WTC11 (cell line): ENCODE data around the gene SUSD1. TPM values are rescaled to one million over a fixed set of nuclear protein-coding genes. Genes with fewer than 3 reads are reported as not detected.

Source experiments
- ATAC-seq: fragments of 200-7000 bp; cut with Tn5 transposase; 2 replicates; pipeline ENCODE4 v1.10.0; 2021; ENCODE audit warnings: mild to moderate bottlenecking, moderate library complexity
- CTCF ChIA-PET: fragments of 300-600 bp; sonication (Branson Sonifier 250); formaldehyde crosslinking; loops from one replicate; lab custom pipeline; 2021; ENCODE audit warnings: antibody characterized with exemption; lab: Charles Lee
- POLR2A ChIA-PET: fragments of 350-600 bp; sonication (Branson Sonifier 250); formaldehyde crosslinking; loops from one replicate; lab custom pipeline; 2021; ENCODE audit warnings: antibody characterized with exemption; lab: Charles Lee
- DNase-seq: peaks from one replicate; pipeline ENCODE4 v3.0.0; 2021; ENCODE audit warnings: low spot score
- H3K27ac Mint-ChIP-seq: 2 replicates; pipeline ENCODE4 v1.8.0; 2021; ENCODE audit warnings: mixed read lengths
- H3K27me3 Mint-ChIP-seq: 2 replicates; pipeline ENCODE4 v1.8.0; 2021; ENCODE audit warnings: low read depth, mild to moderate bottlenecking, moderate library complexity, mixed read lengths
- H3K36me3 Mint-ChIP-seq: 2 replicates; pipeline ENCODE4 v1.8.0; 2021; ENCODE audit warnings: mixed read lengths
- H3K4me1 Mint-ChIP-seq: 2 replicates; pipeline ENCODE4 v1.8.0; 2022; ENCODE audit warnings: mixed read lengths
- H3K4me3 Mint-ChIP-seq: 2 replicates; pipeline ENCODE4 v1.8.0; 2021; ENCODE audit warnings: mild to moderate bottlenecking, moderate library complexity, mixed read lengths
- H3K9me3 Mint-ChIP-seq: 2 replicates; pipeline ENCODE4 v1.8.0; 2021; ENCODE audit warnings: mixed read lengths
- CREM ChIP-seq: sonication (generic); formaldehyde crosslinking; IDR thresholded peaks from 2 replicates; pipeline ENCODE4 v1.8.1; 2022; ENCODE audit warnings: mild to moderate bottlenecking, missing genetic modification reagents, moderate library complexity
- FOXP1 ChIP-seq: sonication (generic); formaldehyde crosslinking; IDR thresholded peaks from 2 replicates; pipeline ENCODE4 v1.8.0; 2022; ENCODE audit warnings: missing genetic modification reagents, mild to moderate bottlenecking, moderate library complexity, borderline replicate concordance
- JUN ChIP-seq: sonication (generic); formaldehyde crosslinking; IDR thresholded peaks from 2 replicates; pipeline ENCODE4 v1.8.0; 2023; ENCODE audit warnings: mild to moderate bottlenecking, missing genetic modification reagents
- ZNF121 ChIP-seq: sonication (generic); formaldehyde crosslinking; IDR thresholded peaks from 2 replicates; pipeline ENCODE4 v1.8.0; 2023; ENCODE audit warnings: missing genetic modification reagents
- ZNF317 ChIP-seq: sonication (generic); formaldehyde crosslinking; IDR thresholded peaks from 2 replicates; pipeline ENCODE4 v1.8.1; 2023; ENCODE audit warnings: low read depth, mild to moderate bottlenecking, moderate library complexity, missing genetic modification reagents, borderline replicate concordance
- total RNA-seq: library from RNA; stranded (reverse); gene quantifications from 3 replicates; pipeline ENCODE4 v1.2.3, GENCODE V29; 2021
- TF ChIP-seq, protein P1 (sequence below): sonication (generic); formaldehyde crosslinking; IDR thresholded peaks from 2 replicates; pipeline ENCODE4 v1.8.1; 2022; ENCODE audit warnings: missing genetic modification reagents, borderline replicate concordance
- TF ChIP-seq, protein P2 (sequence below): fragments of 250-450 bp; sonication (Bioruptor Pico); IDR thresholded peaks from 2 replicates; pipeline ENCODE4 v1.9.0; 2021; ENCODE audit warnings: mild to moderate bottlenecking, borderline replicate concordance
- TF ChIP-seq, protein P3 (sequence below): sonication (generic); formaldehyde crosslinking; conservative IDR thresholded peaks from 2 replicates; pipeline ENCODE4 v1.8.1; 2022; ENCODE audit warnings: mild to moderate bottlenecking, missing genetic modification reagents
- TF ChIP-seq, protein P4 (sequence below): sonication (generic); formaldehyde crosslinking; IDR thresholded peaks from 2 replicates; pipeline ENCODE4 v1.8.1; 2023; ENCODE audit warnings: mild to moderate bottlenecking, missing genetic modification reagents, moderate library complexity
- TF ChIP-seq, protein P5 (sequence below): fragments of 250-450 bp; sonication (Bioruptor Pico); IDR thresholded peaks from 2 replicates; pipeline ENCODE4 v1.8.0; 2021; ENCODE audit warnings: mild to moderate bottlenecking
- TF ChIP-seq, protein P6 (sequence below): sonication (generic); formaldehyde crosslinking; IDR thresholded peaks from 2 replicates; pipeline ENCODE4 v1.8.1; 2022; ENCODE audit warnings: low read depth, missing genetic modification reagents, borderline replicate concordance
- TF ChIP-seq, protein P7 (sequence below): sonication (generic); formaldehyde crosslinking; IDR thresholded peaks from 2 replicates; pipeline ENCODE4 v1.8.1; 2023; ENCODE audit warnings: mild to moderate bottlenecking, missing genetic modification reagents, borderline replicate concordance
- TF ChIP-seq, protein P8 (sequence below): sonication (generic); formaldehyde crosslinking; IDR thresholded peaks from 2 replicates; pipeline ENCODE4 v1.8.0; 2022; ENCODE audit warnings: missing genetic modification reagents
- TF ChIP-seq, protein P9 (sequence below): sonication (generic); formaldehyde crosslinking; IDR thresholded peaks from 2 replicates; pipeline ENCODE4 v1.8.1; 2023; ENCODE audit warnings: mild to moderate bottlenecking, missing genetic modification reagents

SUSD1 gene
- total RNA-seq, 1 experiment from 2014 or later = 5.1 TPM

DNA sequence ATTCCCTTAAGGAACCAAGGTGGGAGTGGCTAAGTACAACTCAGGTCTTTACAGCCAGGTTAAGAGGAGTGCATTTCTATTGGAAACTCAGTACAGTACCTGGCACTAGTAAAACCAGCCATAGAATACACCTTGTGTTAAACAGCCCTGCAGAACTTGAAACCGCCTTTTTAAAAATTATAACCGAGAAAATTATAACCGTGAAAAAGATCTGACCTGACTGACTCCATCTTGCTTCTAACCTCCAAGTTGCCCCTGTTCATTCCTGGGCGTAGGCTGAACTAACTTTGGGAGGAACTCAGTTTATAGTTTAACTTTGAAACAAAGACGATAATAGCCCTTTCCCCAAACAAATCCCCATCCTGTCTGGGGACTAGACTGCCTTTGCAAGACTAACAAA lies 132.3 kb downstream of the SUSD1 start (continued):
- TF ChIP-seq, protein P1, sequence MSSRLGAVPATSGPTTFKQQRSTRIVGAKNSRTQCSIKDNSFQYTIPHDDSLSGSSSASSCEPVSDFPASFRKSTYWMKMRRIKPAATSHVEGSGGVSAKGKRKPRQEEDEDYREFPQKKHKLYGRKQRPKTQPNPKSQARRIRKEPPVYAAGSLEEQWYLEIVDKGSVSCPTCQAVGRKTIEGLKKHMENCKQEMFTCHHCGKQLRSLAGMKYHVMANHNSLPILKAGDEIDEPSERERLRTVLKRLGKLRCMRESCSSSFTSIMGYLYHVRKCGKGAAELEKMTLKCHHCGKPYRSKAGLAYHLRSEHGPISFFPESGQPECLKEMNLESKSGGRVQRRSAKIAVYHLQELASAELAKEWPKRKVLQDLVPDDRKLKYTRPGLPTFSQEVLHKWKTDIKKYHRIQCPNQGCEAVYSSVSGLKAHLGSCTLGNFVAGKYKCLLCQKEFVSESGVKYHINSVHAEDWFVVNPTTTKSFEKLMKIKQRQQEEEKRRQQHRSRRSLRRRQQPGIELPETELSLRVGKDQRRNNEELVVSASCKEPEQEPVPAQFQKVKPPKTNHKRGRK (CRISPR knock-in tag) = no peak
- no peak for TF ChIP-seq JUN (CRISPR knock-in tag)
- TF ChIP-seq, protein P2, sequence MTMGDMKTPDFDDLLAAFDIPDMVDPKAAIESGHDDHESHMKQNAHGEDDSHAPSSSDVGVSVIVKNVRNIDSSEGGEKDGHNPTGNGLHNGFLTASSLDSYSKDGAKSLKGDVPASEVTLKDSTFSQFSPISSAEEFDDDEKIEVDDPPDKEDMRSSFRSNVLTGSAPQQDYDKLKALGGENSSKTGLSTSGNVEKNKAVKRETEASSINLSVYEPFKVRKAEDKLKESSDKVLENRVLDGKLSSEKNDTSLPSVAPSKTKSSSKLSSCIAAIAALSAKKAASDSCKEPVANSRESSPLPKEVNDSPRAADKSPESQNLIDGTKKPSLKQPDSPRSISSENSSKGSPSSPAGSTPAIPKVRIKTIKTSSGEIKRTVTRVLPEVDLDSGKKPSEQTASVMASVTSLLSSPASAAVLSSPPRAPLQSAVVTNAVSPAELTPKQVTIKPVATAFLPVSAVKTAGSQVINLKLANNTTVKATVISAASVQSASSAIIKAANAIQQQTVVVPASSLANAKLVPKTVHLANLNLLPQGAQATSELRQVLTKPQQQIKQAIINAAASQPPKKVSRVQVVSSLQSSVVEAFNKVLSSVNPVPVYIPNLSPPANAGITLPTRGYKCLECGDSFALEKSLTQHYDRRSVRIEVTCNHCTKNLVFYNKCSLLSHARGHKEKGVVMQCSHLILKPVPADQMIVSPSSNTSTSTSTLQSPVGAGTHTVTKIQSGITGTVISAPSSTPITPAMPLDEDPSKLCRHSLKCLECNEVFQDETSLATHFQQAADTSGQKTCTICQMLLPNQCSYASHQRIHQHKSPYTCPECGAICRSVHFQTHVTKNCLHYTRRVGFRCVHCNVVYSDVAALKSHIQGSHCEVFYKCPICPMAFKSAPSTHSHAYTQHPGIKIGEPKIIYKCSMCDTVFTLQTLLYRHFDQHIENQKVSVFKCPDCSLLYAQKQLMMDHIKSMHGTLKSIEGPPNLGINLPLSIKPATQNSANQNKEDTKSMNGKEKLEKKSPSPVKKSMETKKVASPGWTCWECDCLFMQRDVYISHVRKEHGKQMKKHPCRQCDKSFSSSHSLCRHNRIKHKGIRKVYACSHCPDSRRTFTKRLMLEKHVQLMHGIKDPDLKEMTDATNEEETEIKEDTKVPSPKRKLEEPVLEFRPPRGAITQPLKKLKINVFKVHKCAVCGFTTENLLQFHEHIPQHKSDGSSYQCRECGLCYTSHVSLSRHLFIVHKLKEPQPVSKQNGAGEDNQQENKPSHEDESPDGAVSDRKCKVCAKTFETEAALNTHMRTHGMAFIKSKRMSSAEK (CRISPR knock-in tag) = no peak
- TF ChIP-seq, protein P3, sequence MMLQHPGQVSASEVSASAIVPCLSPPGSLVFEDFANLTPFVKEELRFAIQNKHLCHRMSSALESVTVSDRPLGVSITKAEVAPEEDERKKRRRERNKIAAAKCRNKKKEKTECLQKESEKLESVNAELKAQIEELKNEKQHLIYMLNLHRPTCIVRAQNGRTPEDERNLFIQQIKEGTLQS (CRISPR knock-in tag) = no peak
- TF ChIP-seq, protein P4, sequence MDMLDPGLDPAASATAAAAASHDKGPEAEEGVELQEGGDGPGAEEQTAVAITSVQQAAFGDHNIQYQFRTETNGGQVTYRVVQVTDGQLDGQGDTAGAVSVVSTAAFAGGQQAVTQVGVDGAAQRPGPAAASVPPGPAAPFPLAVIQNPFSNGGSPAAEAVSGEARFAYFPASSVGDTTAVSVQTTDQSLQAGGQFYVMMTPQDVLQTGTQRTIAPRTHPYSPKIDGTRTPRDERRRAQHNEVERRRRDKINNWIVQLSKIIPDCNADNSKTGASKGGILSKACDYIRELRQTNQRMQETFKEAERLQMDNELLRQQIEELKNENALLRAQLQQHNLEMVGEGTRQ = no peak
- TF ChIP-seq ZNF317 (CRISPR knock-in tag) = no peak

DNA sequence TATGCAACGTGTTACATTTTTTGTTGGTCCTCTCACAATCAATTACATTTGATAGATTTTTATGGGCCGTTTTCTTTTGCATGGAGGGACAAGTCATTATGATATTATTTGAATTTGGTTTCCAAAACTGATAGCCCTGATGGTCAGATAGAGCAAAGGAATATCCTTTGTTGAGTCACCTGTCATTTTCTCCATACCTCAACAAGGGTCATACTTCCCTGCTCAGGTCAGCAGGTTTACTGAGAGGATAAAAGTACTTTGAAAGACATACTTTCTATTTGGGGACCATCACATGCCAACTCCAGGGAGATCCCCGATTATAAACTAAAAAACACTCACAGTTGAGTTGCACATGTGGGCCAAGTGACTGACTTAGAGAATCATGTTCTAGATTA lies 132.9 kb downstream of the SUSD1 start:
- peak overlapping the region; percentile 68 for H3K27ac Mint-ChIP-seq
- H3K27me3 Mint-ChIP-seq = no peaks in the 10 kb centered on the region
- DNase-seq (no peak), ATAC-seq (no peak)
- CTCF ChIA-PET = no interaction called here
- POLR2A ChIA-PET = no interaction called here
- H3K4me1 Mint-ChIP-seq = peaks cover 40% of the 10 kb centered on the region
- H3K4me3 Mint-ChIP-seq = no peak overlapping the region
- no peaks in the 10 kb centered on the region for H3K36me3 Mint-ChIP-seq
- no peaks in the 10 kb centered on the region for H3K9me3 Mint-ChIP-seq
- TF ChIP-seq, protein P5, sequence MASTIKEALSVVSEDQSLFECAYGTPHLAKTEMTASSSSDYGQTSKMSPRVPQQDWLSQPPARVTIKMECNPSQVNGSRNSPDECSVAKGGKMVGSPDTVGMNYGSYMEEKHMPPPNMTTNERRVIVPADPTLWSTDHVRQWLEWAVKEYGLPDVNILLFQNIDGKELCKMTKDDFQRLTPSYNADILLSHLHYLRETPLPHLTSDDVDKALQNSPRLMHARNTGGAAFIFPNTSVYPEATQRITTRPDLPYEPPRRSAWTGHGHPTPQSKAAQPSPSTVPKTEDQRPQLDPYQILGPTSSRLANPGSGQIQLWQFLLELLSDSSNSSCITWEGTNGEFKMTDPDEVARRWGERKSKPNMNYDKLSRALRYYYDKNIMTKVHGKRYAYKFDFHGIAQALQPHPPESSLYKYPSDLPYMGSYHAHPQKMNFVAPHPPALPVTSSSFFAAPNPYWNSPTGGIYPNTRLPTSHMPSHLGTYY (CRISPR knock-in tag) = no peak
- TF ChIP-seq, protein P6, sequence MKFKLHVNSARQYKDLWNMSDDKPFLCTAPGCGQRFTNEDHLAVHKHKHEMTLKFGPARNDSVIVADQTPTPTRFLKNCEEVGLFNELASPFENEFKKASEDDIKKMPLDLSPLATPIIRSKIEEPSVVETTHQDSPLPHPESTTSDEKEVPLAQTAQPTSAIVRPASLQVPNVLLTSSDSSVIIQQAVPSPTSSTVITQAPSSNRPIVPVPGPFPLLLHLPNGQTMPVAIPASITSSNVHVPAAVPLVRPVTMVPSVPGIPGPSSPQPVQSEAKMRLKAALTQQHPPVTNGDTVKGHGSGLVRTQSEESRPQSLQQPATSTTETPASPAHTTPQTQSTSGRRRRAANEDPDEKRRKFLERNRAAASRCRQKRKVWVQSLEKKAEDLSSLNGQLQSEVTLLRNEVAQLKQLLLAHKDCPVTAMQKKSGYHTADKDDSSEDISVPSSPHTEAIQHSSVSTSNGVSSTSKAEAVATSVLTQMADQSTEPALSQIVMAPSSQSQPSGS (CRISPR knock-in tag) = no peak
- TF ChIP-seq, protein P7, sequence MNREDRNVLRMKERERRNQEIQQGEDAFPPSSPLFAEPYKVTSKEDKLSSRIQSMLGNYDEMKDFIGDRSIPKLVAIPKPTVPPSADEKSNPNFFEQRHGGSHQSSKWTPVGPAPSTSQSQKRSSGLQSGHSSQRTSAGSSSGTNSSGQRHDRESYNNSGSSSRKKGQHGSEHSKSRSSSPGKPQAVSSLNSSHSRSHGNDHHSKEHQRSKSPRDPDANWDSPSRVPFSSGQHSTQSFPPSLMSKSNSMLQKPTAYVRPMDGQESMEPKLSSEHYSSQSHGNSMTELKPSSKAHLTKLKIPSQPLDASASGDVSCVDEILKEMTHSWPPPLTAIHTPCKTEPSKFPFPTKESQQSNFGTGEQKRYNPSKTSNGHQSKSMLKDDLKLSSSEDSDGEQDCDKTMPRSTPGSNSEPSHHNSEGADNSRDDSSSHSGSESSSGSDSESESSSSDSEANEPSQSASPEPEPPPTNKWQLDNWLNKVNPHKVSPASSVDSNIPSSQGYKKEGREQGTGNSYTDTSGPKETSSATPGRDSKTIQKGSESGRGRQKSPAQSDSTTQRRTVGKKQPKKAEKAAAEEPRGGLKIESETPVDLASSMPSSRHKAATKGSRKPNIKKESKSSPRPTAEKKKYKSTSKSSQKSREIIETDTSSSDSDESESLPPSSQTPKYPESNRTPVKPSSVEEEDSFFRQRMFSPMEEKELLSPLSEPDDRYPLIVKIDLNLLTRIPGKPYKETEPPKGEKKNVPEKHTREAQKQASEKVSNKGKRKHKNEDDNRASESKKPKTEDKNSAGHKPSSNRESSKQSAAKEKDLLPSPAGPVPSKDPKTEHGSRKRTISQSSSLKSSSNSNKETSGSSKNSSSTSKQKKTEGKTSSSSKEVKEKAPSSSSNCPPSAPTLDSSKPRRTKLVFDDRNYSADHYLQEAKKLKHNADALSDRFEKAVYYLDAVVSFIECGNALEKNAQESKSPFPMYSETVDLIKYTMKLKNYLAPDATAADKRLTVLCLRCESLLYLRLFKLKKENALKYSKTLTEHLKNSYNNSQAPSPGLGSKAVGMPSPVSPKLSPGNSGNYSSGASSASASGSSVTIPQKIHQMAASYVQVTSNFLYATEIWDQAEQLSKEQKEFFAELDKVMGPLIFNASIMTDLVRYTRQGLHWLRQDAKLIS = no peak
- TF ChIP-seq ZNF121 (no peak), CREM (CRISPR knock-in tag) (no peak), FOXP1 (no peak)
- TF ChIP-seq, protein P4 = no peak
- TF ChIP-seq, protein P8, sequence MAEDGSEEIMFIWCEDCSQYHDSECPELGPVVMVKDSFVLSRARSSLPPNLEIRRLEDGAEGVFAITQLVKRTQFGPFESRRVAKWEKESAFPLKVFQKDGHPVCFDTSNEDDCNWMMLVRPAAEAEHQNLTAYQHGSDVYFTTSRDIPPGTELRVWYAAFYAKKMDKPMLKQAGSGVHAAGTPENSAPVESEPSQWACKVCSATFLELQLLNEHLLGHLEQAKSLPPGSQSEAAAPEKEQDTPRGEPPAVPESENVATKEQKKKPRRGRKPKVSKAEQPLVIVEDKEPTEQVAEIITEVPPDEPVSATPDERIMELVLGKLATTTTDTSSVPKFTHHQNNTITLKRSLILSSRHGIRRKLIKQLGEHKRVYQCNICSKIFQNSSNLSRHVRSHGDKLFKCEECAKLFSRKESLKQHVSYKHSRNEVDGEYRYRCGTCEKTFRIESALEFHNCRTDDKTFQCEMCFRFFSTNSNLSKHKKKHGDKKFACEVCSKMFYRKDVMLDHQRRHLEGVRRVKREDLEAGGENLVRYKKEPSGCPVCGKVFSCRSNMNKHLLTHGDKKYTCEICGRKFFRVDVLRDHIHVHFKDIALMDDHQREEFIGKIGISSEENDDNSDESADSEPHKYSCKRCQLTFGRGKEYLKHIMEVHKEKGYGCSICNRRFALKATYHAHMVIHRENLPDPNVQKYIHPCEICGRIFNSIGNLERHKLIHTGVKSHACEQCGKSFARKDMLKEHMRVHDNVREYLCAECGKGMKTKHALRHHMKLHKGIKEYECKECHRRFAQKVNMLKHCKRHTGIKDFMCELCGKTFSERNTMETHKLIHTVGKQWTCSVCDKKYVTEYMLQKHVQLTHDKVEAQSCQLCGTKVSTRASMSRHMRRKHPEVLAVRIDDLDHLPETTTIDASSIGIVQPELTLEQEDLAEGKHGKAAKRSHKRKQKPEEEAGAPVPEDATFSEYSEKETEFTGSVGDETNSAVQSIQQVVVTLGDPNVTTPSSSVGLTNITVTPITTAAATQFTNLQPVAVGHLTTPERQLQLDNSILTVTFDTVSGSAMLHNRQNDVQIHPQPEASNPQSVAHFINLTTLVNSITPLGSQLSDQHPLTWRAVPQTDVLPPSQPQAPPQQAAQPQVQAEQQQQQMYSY = no peak
- TF ChIP-seq, protein P9, sequence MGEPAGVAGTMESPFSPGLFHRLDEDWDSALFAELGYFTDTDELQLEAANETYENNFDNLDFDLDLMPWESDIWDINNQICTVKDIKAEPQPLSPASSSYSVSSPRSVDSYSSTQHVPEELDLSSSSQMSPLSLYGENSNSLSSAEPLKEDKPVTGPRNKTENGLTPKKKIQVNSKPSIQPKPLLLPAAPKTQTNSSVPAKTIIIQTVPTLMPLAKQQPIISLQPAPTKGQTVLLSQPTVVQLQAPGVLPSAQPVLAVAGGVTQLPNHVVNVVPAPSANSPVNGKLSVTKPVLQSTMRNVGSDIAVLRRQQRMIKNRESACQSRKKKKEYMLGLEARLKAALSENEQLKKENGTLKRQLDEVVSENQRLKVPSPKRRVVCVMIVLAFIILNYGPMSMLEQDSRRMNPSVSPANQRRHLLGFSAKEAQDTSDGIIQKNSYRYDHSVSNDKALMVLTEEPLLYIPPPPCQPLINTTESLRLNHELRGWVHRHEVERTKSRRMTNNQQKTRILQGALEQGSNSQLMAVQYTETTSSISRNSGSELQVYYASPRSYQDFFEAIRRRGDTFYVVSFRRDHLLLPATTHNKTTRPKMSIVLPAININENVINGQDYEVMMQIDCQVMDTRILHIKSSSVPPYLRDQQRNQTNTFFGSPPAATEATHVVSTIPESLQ = no peak
